H1 (cell line): ENCODE results near the gene KLHL36.

Experiments
- EP300 ChIP-seq, 2 experiments: IDR thresholded peaks; 1 replicate in 1 of 2; 2 replicates in 1 of 2; pipeline ENCODE4 v1.6.1; 2011 to 2012; ENCODE audit warnings: low read depth in 2 of 2, low read length in 2 of 2, mild to moderate bottlenecking in 2 of 2, borderline replicate concordance in 1 of 2, inconsistent platforms in 1 of 2, moderate library complexity in 1 of 2
- GTF2F1 ChIP-seq: IDR thresholded peaks from 2 replicates; pipeline ENCODE4 v1.6.1; 2012; ENCODE audit warnings: low read depth, low read length, improper control_type of control experiment, borderline replicate concordance
- POLR2A ChIP-seq, 2 experiments: IDR thresholded peaks; 1 replicate in 1 of 2; 2 replicates in 1 of 2; pipeline ENCODE4 v1.6.1; 2011; ENCODE audit warnings: low read depth in 2 of 2, low read length in 2 of 2, mild to moderate bottlenecking in 2 of 2; ENCODE audit errors: control extremely low read depth in 1 of 2
- TF ChIP-seq, protein P1 (sequence below), 3 experiments: IDR thresholded peaks; 1 replicate in 2 of 3; 2 replicates in 1 of 3; pipeline versions ENCODE4 v1.5.1 to v1.6.1; 2011; ENCODE audit warnings: low read length in 3 of 3, mild to moderate bottlenecking in 3 of 3, inconsistent platforms in 2 of 3, low read depth in 1 of 3, moderate library complexity in 1 of 3; ENCODE audit not compliant: insufficient read depth in 1 of 3; ENCODE audit errors: control extremely low read depth in 1 of 3

DNA sequence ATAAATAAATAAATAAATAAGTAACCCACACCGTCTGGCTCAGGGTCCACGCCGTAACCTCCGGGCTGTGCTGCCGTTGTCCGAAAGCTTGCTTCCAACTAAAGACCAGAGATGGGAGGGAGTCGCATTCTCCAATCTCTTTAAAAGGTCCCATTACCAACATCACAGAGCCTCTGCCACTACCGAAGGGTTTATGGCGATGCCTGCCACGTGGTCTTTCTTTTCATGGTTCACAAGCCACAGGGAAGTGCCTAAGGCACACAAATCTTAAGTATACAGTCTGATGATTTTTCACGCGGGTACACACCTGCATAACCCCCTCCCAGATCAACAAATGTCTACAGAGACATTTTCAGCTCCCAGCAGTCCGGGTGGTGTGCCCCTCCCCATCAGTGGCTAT, 31.8 kb upstream of the KLHL36 start:
- TF ChIP-seq, protein P1, sequence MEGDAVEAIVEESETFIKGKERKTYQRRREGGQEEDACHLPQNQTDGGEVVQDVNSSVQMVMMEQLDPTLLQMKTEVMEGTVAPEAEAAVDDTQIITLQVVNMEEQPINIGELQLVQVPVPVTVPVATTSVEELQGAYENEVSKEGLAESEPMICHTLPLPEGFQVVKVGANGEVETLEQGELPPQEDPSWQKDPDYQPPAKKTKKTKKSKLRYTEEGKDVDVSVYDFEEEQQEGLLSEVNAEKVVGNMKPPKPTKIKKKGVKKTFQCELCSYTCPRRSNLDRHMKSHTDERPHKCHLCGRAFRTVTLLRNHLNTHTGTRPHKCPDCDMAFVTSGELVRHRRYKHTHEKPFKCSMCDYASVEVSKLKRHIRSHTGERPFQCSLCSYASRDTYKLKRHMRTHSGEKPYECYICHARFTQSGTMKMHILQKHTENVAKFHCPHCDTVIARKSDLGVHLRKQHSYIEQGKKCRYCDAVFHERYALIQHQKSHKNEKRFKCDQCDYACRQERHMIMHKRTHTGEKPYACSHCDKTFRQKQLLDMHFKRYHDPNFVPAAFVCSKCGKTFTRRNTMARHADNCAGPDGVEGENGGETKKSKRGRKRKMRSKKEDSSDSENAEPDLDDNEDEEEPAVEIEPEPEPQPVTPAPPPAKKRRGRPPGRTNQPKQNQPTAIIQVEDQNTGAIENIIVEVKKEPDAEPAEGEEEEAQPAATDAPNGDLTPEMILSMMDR (IDR thresholded peaks at IDR 0.05; ENCODE audit: control extremely low read depth in 1 of 3, insufficient read depth in 1 of 3, low read depth in 1 of 3, low read length in 3 of 3), result no peak
- no peak for TF ChIP-seq EP300 (IDR thresholded peaks at IDR 0.05; ENCODE audit: borderline replicate concordance in 1 of 2, low read depth in 2 of 2, low read length in 2 of 2)
- no peak for TF ChIP-seq POLR2A (IDR thresholded peaks at IDR 0.05; ENCODE audit: control extremely low read depth in 1 of 2, low read depth in 2 of 2, low read length in 2 of 2)
- no peak for TF ChIP-seq GTF2F1
